ENCODE results near the gene SIPA1L3.

Gene SIPA1L3

DNA sequence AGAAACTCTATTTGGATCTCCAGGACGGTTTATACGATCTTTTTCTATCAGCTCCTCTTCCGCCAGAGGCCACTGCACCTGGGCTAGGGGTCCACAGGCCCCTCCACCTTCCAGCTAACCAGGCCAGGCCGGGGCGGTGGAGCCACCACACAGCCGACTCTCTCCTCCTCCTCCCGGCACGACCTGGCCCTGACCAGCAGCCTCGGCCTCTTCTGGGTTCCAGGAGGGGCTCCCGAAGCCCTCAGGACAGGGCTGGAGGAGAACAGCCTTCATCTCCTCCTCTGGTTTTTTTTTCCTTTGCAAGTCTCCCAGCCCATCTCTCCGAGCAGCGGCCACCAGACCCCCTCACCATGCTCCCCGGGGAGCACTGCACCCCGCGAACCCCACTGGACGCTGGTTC is 299.9 kb downstream of the SIPA1L3 start:
- no peak for DNase-seq (ENCODE audit: low read depth)
- TF ChIP-seq, protein P1, sequence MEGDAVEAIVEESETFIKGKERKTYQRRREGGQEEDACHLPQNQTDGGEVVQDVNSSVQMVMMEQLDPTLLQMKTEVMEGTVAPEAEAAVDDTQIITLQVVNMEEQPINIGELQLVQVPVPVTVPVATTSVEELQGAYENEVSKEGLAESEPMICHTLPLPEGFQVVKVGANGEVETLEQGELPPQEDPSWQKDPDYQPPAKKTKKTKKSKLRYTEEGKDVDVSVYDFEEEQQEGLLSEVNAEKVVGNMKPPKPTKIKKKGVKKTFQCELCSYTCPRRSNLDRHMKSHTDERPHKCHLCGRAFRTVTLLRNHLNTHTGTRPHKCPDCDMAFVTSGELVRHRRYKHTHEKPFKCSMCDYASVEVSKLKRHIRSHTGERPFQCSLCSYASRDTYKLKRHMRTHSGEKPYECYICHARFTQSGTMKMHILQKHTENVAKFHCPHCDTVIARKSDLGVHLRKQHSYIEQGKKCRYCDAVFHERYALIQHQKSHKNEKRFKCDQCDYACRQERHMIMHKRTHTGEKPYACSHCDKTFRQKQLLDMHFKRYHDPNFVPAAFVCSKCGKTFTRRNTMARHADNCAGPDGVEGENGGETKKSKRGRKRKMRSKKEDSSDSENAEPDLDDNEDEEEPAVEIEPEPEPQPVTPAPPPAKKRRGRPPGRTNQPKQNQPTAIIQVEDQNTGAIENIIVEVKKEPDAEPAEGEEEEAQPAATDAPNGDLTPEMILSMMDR (conservative IDR thresholded peaks at IDR 0.05; ENCODE audit: control insufficient read depth, insufficient read depth, low read depth, low read length), result no peak
- H3K4me3 ChIP-seq (ENCODE audit: control insufficient read depth, low read depth, low read length), result no peak overlapping the region

DNA sequence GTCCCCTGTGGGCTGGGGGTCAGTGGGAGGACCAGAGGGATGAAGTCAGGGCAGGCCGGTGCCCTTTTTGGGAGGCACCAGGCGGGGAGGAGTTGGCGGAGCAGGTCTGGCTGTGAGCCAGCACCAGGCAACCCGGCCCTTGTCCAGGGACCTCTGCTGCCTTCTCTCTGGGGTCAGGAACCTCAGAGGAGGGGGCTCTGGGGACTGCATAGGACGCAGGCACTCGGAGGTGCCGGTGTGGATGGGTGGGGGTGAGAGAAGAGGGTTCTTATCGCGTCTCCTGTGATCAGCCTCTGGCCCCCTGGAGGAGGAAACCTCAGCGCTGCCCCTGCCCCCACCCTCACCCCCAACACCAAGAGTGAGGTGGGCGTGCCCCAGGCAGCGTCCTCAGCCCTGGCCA is 300.5 kb downstream of the SIPA1L3 start:
- TF ChIP-seq, protein P1 (conservative IDR thresholded peaks at IDR 0.05; ENCODE audit: control insufficient read depth, insufficient read depth, low read depth, low read length), result no peak
- H3K4me3 ChIP-seq (ENCODE audit: control insufficient read depth, low read depth, low read length), result no peak overlapping the region
- no peak for DNase-seq (ENCODE audit: low read depth)

GRCh38 chr19:38208571-38208970 is 301.6 kb downstream of the SIPA1L3 start:
- H3K4me3 ChIP-seq (ENCODE audit: control insufficient read depth, low read depth, low read length), result no peak overlapping the region
- DNase-seq (ENCODE audit: low read depth), result no peak
- TF ChIP-seq, protein P1 (conservative IDR thresholded peaks at IDR 0.05; ENCODE audit: control insufficient read depth, insufficient read depth, low read depth, low read length), result no peak

GRCh38 chr19:38209152-38209551 is 302.1 kb downstream of the SIPA1L3 start:
- no peak for DNase-seq (ENCODE audit: low read depth)
- TF ChIP-seq, protein P1 (conservative IDR thresholded peaks at IDR 0.05; ENCODE audit: control insufficient read depth, insufficient read depth, low read depth, low read length), result no peak
- H3K4me3 ChIP-seq (ENCODE audit: control insufficient read depth, low read depth, low read length), result no peak overlapping the region

GRCh38 chr19:38209671-38210457 is 302.9 kb downstream of the SIPA1L3 start:
- TF ChIP-seq, protein P1 (conservative IDR thresholded peaks at IDR 0.05; ENCODE audit: control insufficient read depth, insufficient read depth, low read depth, low read length), result no peak
- DNase-seq (ENCODE audit: low read depth), result peak; percentile 44
- peak overlapping the region; percentile 22 for H3K4me3 ChIP-seq (ENCODE audit: control insufficient read depth, low read depth, low read length)

DNA sequence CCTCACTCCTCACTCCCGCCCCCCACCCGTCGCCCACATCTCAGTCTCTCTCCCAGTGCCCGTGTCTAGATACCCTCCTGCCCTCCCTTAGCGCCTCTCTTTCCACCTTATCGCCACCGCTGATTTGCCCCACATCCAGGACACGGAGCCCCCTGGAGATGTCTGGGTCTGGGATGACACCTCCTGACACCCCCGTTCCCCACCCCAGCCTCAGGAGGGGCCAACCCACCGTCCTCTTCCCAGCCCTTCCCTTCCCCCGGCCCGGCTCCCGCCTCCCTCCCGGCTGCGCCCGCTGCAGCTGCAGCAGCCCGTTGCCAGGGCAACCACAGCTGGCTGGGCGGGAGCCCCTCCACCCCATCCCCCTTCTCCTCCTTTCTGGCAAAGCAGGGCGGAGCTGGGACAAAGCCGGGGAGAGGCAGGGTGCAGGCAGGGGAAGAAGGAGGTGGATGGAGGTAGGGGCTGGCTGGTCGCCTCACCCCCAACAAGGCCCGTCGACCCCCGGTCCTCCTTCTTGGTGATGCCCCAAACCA is 303.5 kb downstream of the SIPA1L3 start:
- DNase-seq (ENCODE audit: low read depth), result no peak
- TF ChIP-seq, protein P1 (conservative IDR thresholded peaks at IDR 0.05; ENCODE audit: control insufficient read depth, insufficient read depth, low read depth, low read length), result no peak
- peak overlapping the region; percentile 3 for H3K4me3 ChIP-seq (ENCODE audit: control insufficient read depth, low read depth, low read length)

Measured in fibroblast of mammary gland (primary cell).